Sigmoid colon (tissue), 4 donors: Measurements from ENCODE around the gene MGAT5.

ENCODE experiments used
- EP300 ChIP-seq, 4 donors: sonication (generic); formaldehyde crosslinking; IDR thresholded peaks; one replicate each; pipeline ENCODE4 v1.6.1; 2017; ENCODE audit warnings: antibody characterized with exemption in 4 of 4
- POLR2A ChIP-seq, 2 donors: fragments of 450-650 bp; IDR thresholded peaks; one replicate each; pipeline ENCODE4 v1.6.1; 2016; ENCODE audit warnings: antibody characterized with exemption in 2 of 2, mild to moderate bottlenecking in 2 of 2, moderate library complexity in 2 of 2
- TF ChIP-seq, protein P1 (sequence below), 4 experiments: fragments of 450-650 bp in 3 of 4; fragments of 200-600 bp in 1 of 4; IDR thresholded peaks; one replicate each; pipeline ENCODE4 v1.5.1; 2016 to 2019; ENCODE audit warnings: antibody characterized with exemption in 4 of 4, mild to moderate bottlenecking in 3 of 4, moderate library complexity in 2 of 4

DNA sequence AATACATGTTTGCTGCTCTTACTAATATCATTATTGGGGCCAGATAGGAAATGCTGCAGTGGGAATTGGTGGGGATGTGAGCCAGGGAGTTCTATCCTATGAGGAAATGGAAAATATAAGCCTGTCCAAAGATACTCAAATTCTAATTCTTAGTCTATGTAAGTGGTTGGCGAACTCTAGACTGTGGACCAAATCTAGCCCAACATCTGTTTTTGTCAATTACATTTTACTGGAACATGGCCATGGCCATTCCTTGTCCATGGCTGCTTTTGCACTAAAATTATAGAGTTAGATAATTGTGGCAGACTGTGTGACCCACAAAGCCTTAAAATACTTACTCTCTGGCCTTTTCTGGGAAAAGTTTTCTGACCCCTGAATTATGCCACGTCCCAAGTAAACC is 113.3 kb downstream of the MGAT5 start:
- TF ChIP-seq, protein P1, sequence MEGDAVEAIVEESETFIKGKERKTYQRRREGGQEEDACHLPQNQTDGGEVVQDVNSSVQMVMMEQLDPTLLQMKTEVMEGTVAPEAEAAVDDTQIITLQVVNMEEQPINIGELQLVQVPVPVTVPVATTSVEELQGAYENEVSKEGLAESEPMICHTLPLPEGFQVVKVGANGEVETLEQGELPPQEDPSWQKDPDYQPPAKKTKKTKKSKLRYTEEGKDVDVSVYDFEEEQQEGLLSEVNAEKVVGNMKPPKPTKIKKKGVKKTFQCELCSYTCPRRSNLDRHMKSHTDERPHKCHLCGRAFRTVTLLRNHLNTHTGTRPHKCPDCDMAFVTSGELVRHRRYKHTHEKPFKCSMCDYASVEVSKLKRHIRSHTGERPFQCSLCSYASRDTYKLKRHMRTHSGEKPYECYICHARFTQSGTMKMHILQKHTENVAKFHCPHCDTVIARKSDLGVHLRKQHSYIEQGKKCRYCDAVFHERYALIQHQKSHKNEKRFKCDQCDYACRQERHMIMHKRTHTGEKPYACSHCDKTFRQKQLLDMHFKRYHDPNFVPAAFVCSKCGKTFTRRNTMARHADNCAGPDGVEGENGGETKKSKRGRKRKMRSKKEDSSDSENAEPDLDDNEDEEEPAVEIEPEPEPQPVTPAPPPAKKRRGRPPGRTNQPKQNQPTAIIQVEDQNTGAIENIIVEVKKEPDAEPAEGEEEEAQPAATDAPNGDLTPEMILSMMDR (IDR thresholded peaks at IDR 0.05) = no peak
- TF ChIP-seq EP300 (IDR thresholded peaks at IDR 0.05) (no peak), POLR2A (IDR thresholded peaks at IDR 0.05) (no peak)
